Neural cell (in vitro differentiated cells): ENCODE data around the gene CALY. TPM values are rescaled to one million over a fixed set of nuclear protein-coding genes. Genes with fewer than 3 reads are reported as not detected.

Experiments
- H2AFZ ChIP-seq: fragments of 200-600, 300-800 bp; sonication (generic), shearing (Covaris generic); 2 replicates; pipeline ENCODE4 v1.6.0; 2014; ENCODE audit warnings: low read depth, mild to moderate bottlenecking, antibody characterized with exemption, low read length, moderate library complexity
- H3F3A ChIP-seq: fragments of 200-600 bp; shearing (Covaris generic); 2 replicates; pipeline ENCODE4 v1.6.1; 2016; ENCODE audit warnings: mild to moderate bottlenecking, moderate library complexity, mixed read lengths, antibody characterized with exemption, low read length; ENCODE audit not compliant: insufficient read depth, poor library complexity, severe bottlenecking
- H3K27ac ChIP-seq: fragments of 200-600, 300-800 bp; sonication (generic), shearing (Covaris generic); 2 replicates; pipeline ENCODE4 v1.5.1; 2014; ENCODE audit warnings: mild to moderate bottlenecking, low read length, moderate library complexity
- H3K27me3 ChIP-seq: fragments of 300-800, 200-600 bp; sonication (generic), shearing (Covaris generic); 2 replicates; pipeline ENCODE4 v1.6.0; 2014; ENCODE audit warnings: mild to moderate bottlenecking, low read depth, low read length, moderate library complexity; ENCODE audit not compliant: insufficient read depth
- H3K36me3 ChIP-seq: fragments of 300-800, 200-600 bp; sonication (generic), shearing (Covaris generic); 2 replicates; pipeline ENCODE4 v1.5.1; 2014; ENCODE audit warnings: mild to moderate bottlenecking, antibody characterized with exemption, low read length, moderate library complexity; ENCODE audit not compliant: insufficient read depth
- H3K4me2 ChIP-seq: fragments of 300-800, 200-600 bp; sonication (generic), shearing (Covaris generic); 2 replicates; pipeline ENCODE4 v1.6.0; 2014; ENCODE audit warnings: mild to moderate bottlenecking, low read length
- H3K4me3 ChIP-seq: fragments of 300-800, 200-600 bp; sonication (generic), shearing (Covaris generic); 2 replicates; pipeline ENCODE4 v1.5.1; 2014; ENCODE audit warnings: mild to moderate bottlenecking, low read length, moderate library complexity
- H3K79me2 ChIP-seq: fragments of 200-600 bp; shearing (Covaris generic); replicated peaks from 2 replicates; pipeline ENCODE4 v1.6.0; 2014; ENCODE audit warnings: mild to moderate bottlenecking, low read length, moderate library complexity; ENCODE audit not compliant: insufficient read depth
- H3K9ac ChIP-seq: fragments of 300-800, 200-600 bp; sonication (generic), shearing (Covaris generic); 2 replicates; pipeline ENCODE4 v1.6.1; 2016; ENCODE audit warnings: mild to moderate bottlenecking, low read length, mixed read lengths
- H3K9me2 ChIP-seq: fragments of 200-600 bp; shearing (Covaris generic); 2 replicates; pipeline ENCODE4 v1.6.1; 2016; ENCODE audit warnings: mild to moderate bottlenecking, low read length, mixed read lengths; ENCODE audit not compliant: insufficient read depth
- H3K9me3 ChIP-seq: fragments of 200-600, 300-800 bp; sonication (generic), shearing (Covaris generic); 2 replicates; pipeline ENCODE4 v1.6.1; 2016; ENCODE audit warnings: mild to moderate bottlenecking, mixed run types, low read length, moderate library complexity, mixed read lengths
- H4K20me1 ChIP-seq: fragments of 200-600 bp; shearing (Covaris generic); 2 replicates; pipeline ENCODE4 v1.6.1; 2016; ENCODE audit warnings: mild to moderate bottlenecking, mixed run types; ENCODE audit not compliant: insufficient read depth
- EP300 ChIP-seq: fragments of 450-650 bp; conservative IDR thresholded peaks from 2 replicates; pipeline ENCODE4 v1.6.1; 2014; ENCODE audit warnings: antibody characterized with exemption, mild to moderate bottlenecking, moderate library complexity; ENCODE audit not compliant: poor library complexity, severe bottlenecking
- EZH2 ChIP-seq: fragments of 200-600, 300-800 bp; shearing (Covaris generic), sonication (generic); IDR thresholded peaks from 2 replicates; pipeline ENCODE4 v1.6.1; 2014; ENCODE audit warnings: antibody characterized with exemption, low read length, borderline replicate concordance, mild to moderate bottlenecking; ENCODE audit not compliant: insufficient read depth, poor library complexity, severe bottlenecking
- MXI1 ChIP-seq: fragments of 450-650 bp; conservative IDR thresholded peaks from 2 replicates; pipeline ENCODE4 v1.6.1; 2014; ENCODE audit warnings: antibody characterized with exemption, mild to moderate bottlenecking; ENCODE audit not compliant: poor library complexity, severe bottlenecking
- POLR2AphosphoS5 ChIP-seq: IDR thresholded peaks from 2 replicates; pipeline ENCODE4 v1.6.1; 2012
- RAD21 ChIP-seq: fragments of 450-650 bp; conservative IDR thresholded peaks from 2 replicates; pipeline ENCODE4 v1.6.1; 2014; ENCODE audit warnings: antibody characterized with exemption, mild to moderate bottlenecking, moderate library complexity
- REST ChIP-seq: IDR thresholded peaks from 2 replicates; pipeline ENCODE4 v1.6.1; 2012; ENCODE audit warnings: borderline replicate concordance
- SMC3 ChIP-seq: fragments of 450-650 bp; conservative IDR thresholded peaks from 2 replicates; pipeline ENCODE4 v1.6.1; 2014; ENCODE audit warnings: antibody characterized with exemption, mild to moderate bottlenecking, moderate library complexity; ENCODE audit not compliant: poor library complexity
- TAF1 ChIP-seq: IDR thresholded peaks from 2 replicates; pipeline ENCODE4 v1.6.1; 2012; ENCODE audit warnings: low read depth
- polyA plus RNA-seq: library from polyadenylated mRNA; depleted of rRNA; stranded (reverse); fragments of >200 nt; gene quantifications from 2 replicates; pipeline ENCODE4 v1.2.3, GENCODE V29; 2014
- TF ChIP-seq, protein P1 (sequence below): fragments of 450-650 bp; IDR thresholded peaks from 2 replicates; pipeline ENCODE4 v1.5.1; 2014; ENCODE audit warnings: antibody characterized with exemption, mild to moderate bottlenecking, moderate library complexity; ENCODE audit not compliant: poor library complexity, severe bottlenecking

CALY gene
- polyA plus RNA-seq, 1 donor from 2014 or later: 3.7 TPM

DNA sequence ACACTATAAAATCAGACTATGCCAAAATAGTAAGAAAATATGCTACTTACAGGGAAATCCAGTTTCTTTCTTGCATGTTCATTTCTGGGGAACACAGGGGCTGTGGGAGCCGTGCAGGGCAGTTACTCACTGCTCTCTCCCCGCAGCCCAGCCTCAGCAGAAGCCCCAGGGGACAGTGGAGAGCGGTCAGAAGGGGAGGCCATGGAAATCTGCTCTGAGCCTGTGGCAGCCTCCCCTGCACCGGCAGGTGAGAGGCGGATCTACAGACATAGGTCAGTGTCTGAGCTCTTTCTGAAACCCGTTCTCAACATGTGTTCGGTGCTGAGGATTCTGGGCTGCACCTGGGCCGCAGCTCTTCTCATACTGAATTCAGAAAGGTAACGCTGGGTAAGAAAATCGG, 25.1 kb downstream of the CALY start:
- Histone ChIP-seq H3K9ac (no peak overlapping the region), H3K9me2 (no peaks in the 10 kb centered on the region), H3K79me2 (peaks cover 15% of the 10 kb centered on the region), H3K9me3 (no peaks in the 10 kb centered on the region), H2AFZ (no peak overlapping the region), H3K27me3 (no peaks in the 10 kb centered on the region), H3K4me3 (no peak overlapping the region), H3F3A (no peaks in the 10 kb centered on the region), H3K27ac (no peak overlapping the region), H3K36me3 (no peaks in the 10 kb centered on the region), H3K4me2 (no peak overlapping the region), H4K20me1 (no peaks in the 10 kb centered on the region)
- TF ChIP-seq TAF1: no peak
- no peak for TF ChIP-seq SMC3
- TF ChIP-seq EP300: no peak
- TF ChIP-seq EZH2: no peak
- TF ChIP-seq MXI1: no peak
- TF ChIP-seq, protein P1, sequence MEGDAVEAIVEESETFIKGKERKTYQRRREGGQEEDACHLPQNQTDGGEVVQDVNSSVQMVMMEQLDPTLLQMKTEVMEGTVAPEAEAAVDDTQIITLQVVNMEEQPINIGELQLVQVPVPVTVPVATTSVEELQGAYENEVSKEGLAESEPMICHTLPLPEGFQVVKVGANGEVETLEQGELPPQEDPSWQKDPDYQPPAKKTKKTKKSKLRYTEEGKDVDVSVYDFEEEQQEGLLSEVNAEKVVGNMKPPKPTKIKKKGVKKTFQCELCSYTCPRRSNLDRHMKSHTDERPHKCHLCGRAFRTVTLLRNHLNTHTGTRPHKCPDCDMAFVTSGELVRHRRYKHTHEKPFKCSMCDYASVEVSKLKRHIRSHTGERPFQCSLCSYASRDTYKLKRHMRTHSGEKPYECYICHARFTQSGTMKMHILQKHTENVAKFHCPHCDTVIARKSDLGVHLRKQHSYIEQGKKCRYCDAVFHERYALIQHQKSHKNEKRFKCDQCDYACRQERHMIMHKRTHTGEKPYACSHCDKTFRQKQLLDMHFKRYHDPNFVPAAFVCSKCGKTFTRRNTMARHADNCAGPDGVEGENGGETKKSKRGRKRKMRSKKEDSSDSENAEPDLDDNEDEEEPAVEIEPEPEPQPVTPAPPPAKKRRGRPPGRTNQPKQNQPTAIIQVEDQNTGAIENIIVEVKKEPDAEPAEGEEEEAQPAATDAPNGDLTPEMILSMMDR: no peak
- no peak for TF ChIP-seq REST
- no peak for TF ChIP-seq RAD21
- TF ChIP-seq POLR2AphosphoS5: no peak

GRCh38 chr10:133310789-133311188, 25.9 kb downstream of the CALY start:
- H3K79me2 ChIP-seq: peaks cover 21% of the 10 kb centered on the region
- H3K27ac ChIP-seq: no peak overlapping the region
- no peak overlapping the region for H2AFZ ChIP-seq
- no peaks in the 10 kb centered on the region for H4K20me1 ChIP-seq
- no peaks in the 10 kb centered on the region for H3K9me3 ChIP-seq
- H3K9me2 ChIP-seq: no peaks in the 10 kb centered on the region
- H3K4me3 ChIP-seq: no peak overlapping the region
- H3K4me2 ChIP-seq: no peak overlapping the region
- no peak overlapping the region for H3K9ac ChIP-seq
- H3F3A ChIP-seq: no peaks in the 10 kb centered on the region
- no peaks in the 10 kb centered on the region for H3K27me3 ChIP-seq
- TF ChIP-seq EZH2 (no peak), POLR2AphosphoS5 (no peak), SMC3 (no peak), MXI1 (no peak), EP300 (no peak), TAF1 (no peak), RAD21 (no peak), REST (no peak)
- TF ChIP-seq, protein P1: no peak
- H3K36me3 ChIP-seq: no peaks in the 10 kb centered on the region
